Natural killer cell treated with Interleukin-12 subunit alpha and Interleukin-12 subunit beta and Interleukin-15 and Interleukin-18, amount 100 ng/mL, for 72 hours (primary cell): ENCODE results near the gene CD200R1. TPM values are rescaled to one million over a fixed set of nuclear protein-coding genes. Genes with fewer than 3 reads are reported as not detected.

Experiments used
- ATAC-seq, 2 donors: fragments of 150-1000 bp; cut with Tn5 transposase in 1 of 2; sonication (Bioruptor Pico), chemical (Tn5 transposase) in 1 of 2; 2 replicates each; pipeline ENCODE4 v1.10.0; 2021
- DNase-seq: peaks from one replicate; pipeline ENCODE4 v3.0.0; 2022; ENCODE audit warnings: low spot score
- H3K27ac Mint-ChIP-seq, 2 donors: 1 replicate in 1 of 2; 2 replicates in 1 of 2; pipeline ENCODE4 v1.8.0; 2022; ENCODE audit warnings: mixed read lengths in 2 of 2, mild to moderate bottlenecking in 1 of 2, moderate library complexity in 1 of 2
- H3K27me3 Mint-ChIP-seq, 2 donors: 1 replicate in 1 of 2; 2 replicates in 1 of 2; pipeline ENCODE4 v1.8.0; 2022; ENCODE audit warnings: mixed read lengths in 2 of 2
- H3K36me3 Mint-ChIP-seq: one replicate; pipeline ENCODE4 v1.8.0; 2022; ENCODE audit warnings: mixed read lengths
- H3K4me1 Mint-ChIP-seq, 2 donors: 1 replicate in 1 of 2; 2 replicates in 1 of 2; pipeline ENCODE4 v1.8.0; 2022; ENCODE audit warnings: low read depth in 2 of 2, mixed read lengths in 2 of 2, mild to moderate bottlenecking in 1 of 2
- H3K4me3 Mint-ChIP-seq: one replicate; pipeline ENCODE4 v1.8.0; 2022; ENCODE audit warnings: mixed read lengths
- H3K9me3 Mint-ChIP-seq: 2 replicates; pipeline ENCODE4 v1.8.0; 2022; ENCODE audit warnings: mixed read lengths
- total RNA-seq, 2 donors: library from RNA; stranded (reverse); gene quantifications; one replicate each; pipeline ENCODE4 v1.2.3, GENCODE V29; 2022

The CD200R1 gene, protein sequence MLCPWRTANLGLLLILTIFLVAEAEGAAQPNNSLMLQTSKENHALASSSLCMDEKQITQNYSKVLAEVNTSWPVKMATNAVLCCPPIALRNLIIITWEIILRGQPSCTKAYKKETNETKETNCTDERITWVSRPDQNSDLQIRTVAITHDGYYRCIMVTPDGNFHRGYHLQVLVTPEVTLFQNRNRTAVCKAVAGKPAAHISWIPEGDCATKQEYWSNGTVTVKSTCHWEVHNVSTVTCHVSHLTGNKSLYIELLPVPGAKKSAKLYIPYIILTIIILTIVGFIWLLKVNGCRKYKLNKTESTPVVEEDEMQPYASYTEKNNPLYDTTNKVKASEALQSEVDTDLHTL
- total RNA-seq, result 1 to 10 TPM; 3.7 to 8.3 TPM

DNA sequence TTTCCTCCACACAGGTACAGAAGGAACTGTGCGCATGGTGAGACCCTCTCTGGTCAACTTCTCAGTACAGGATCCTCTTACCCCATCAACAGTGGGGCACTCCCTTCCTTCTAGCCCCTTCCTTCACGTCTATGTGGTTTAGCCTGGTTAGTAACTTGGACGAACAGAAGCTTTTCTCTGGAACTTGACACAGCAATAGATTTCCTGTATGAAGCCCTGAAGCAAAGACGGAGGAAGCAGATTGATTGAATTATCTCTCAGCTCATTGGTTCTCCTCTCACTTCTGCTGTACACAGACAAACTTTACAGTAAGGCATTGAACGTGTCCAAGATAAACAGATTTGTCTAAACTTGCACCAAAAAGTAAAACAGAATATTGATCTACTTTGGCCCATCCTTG is at the start of gene CD200R1:
CD200R1 (minus strand) TSS at position 210 of the 400 bp plus-strand sequence. CDS start 246 bp downstream, outside the sequence.
- ATAC-seq (peak in 1 of 2 donors; percentile 34), DNase-seq (no peak)
- peak within 1 kb of the TSS; percentile 82 for H3K4me3 Mint-ChIP-seq
- peaks cover 3 to 7% of the 10 kb centered on the region in 2 donors for H3K27me3 Mint-ChIP-seq
- H3K9me3 Mint-ChIP-seq, result no peaks in the 10 kb centered on the region
- no peaks in the 10 kb centered on the region for H3K36me3 Mint-ChIP-seq
- H3K27ac Mint-ChIP-seq, result peak within 1 kb of the TSS; percentile 67 to 82
- peaks cover 19 to 48% of the 10 kb centered on the region in 2 donors for H3K4me1 Mint-ChIP-seq

- no peaks in the 10 kb centered on the region for H3K27me3 Mint-ChIP-seq
- H3K4me3 Mint-ChIP-seq, result peak overlapping the region; percentile 88
- peaks cover 11% of the 10 kb centered on the region for H3K36me3 Mint-ChIP-seq
- no peaks in the 10 kb centered on the region for H3K9me3 Mint-ChIP-seq
- peaks cover 29 to 37% of the 10 kb centered on the region in 2 donors for H3K4me1 Mint-ChIP-seq
- DNase-seq, result no peak
- peak overlapping the region; percentile 91 to 92 for H3K27ac Mint-ChIP-seq
- ATAC-seq, result no peak
Observed at GRCh38 chr3:113021471-113021870, 46.6 kb upstream of the CD200R1 start.

DNA sequence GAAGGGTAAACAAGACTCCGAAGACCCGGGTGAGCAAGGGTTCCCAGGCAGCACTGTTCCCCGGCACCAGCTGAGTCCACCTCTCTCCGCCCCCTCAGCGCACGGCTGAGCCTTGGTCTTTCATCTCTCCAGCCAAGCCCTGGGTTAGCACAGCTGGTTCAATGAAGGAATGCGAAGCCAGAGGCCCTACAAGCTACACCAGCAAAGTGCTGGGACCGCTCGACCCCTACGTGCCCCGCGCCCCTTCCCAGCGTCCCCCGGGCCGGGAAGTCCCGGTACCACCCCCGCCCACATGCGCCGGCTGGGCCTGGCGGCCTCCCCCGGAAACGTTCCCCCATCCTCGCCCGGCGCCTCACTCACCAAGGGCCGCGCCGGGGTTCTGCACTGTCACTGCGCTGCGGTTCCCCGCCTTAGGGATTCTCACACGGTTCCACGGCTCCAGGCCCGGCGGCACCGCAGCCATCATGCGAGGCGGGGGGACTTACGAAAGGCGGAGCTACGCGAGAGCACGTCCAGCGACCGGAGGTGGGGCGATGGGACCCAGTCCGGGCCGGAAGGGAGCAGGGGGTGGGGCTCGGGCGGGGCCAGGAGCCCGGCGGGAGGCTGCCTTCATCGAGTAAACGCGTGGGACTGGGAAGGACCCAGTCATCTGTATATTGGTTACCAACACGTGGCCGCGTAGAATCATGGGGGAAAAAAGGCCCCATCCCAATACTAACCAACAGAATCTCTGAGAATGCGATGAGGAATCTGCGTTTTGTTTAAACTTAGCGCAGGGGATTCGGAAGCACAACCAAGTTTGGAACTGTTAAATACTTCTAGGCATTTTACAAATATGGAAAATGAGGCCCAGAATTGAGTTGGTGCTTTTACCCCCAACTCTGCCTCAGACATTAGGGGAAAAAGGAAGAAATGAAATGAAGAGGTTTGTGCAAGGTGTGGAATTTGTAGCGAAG is 44.6 kb upstream of the CD200R1 start:
- Mint-ChIP-seq H3K4me3 (peak overlapping the region; percentile 88), H3K36me3 (peaks cover 28% of the 10 kb centered on the region), H3K27me3 (no peaks in the 10 kb centered on the region), H3K4me1 (peaks cover 43 to 45% of the 10 kb centered on the region in 2 donors), H3K27ac (peak overlapping the region; percentile 91 to 92), H3K9me3 (no peaks in the 10 kb centered on the region)
- ATAC-seq (peak; percentile 95 to 96), DNase-seq (peak; percentile 92)

DNA sequence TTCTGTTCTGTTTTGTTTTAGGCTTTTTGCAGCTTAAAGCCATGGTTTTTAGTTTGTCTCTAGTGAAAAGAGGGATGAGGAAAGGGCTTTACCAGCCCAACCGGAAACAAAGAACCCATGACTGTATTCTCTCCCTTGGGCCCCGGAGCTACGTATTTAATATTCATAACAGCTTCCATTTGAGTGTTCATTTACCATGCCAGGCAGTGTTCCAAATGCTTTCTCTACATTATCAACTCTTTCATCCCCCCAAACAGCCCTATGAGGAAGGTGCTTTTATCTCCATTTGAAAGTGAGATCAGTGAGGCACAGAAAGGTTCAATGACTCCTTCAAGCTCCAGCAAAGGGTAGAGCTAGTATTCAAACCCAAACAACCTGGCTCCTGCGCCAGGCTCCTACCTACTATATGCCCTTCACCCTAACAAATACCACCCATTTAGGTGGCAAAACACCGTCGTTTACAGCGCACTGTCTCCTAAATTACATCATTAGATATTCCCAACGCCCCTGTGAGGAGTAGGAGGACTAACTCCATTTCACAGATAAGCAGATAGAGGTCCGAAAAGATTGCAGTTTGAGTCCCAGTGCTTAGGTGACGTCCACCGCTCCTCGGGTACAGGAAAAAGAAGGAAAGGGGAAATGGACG is 43.8 kb upstream of the CD200R1 start:
- DNase-seq (no peak), ATAC-seq (no peak)
- Mint-ChIP-seq H3K27me3 (no peaks in the 10 kb centered on the region), H3K4me3 (peak overlapping the region; percentile 88), H3K27ac (peak overlapping the region; percentile 91 to 92), H3K9me3 (no peaks in the 10 kb centered on the region), H3K36me3 (peaks cover 31% of the 10 kb centered on the region), H3K4me1 (peaks cover 45% of the 10 kb centered on the region in 2 donors)

DNA sequence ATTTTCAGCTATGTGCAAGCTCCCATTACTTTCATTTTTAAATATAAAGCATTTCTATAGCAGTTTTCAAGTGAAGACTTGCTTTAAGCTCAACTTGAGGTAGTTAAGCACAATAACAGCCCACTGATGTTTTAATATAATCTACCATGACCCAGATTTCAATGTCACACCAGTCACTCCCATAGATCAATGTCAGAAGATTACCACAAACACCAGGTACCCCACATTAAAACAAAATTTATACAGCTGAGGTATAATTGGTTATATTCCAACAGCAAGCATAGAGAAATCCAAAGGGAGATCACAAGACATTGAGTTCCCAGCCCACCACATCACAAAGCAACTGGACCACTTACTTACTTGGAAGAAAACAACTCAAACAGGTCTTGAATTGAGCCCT is 38.7 kb upstream of the CD200R1 start:
- H3K4me1 Mint-ChIP-seq, result peaks cover 34 to 39% of the 10 kb centered on the region in 2 donors
- no peaks in the 10 kb centered on the region for H3K27me3 Mint-ChIP-seq
- ATAC-seq (no peak), DNase-seq (no peak)
- H3K27ac Mint-ChIP-seq, result peak overlapping the region in 1 of 2 donors; percentile 76
- no peaks in the 10 kb centered on the region for H3K9me3 Mint-ChIP-seq
- H3K4me3 Mint-ChIP-seq, result no peak overlapping the region
- peaks cover 58% of the 10 kb centered on the region for H3K36me3 Mint-ChIP-seq

DNA sequence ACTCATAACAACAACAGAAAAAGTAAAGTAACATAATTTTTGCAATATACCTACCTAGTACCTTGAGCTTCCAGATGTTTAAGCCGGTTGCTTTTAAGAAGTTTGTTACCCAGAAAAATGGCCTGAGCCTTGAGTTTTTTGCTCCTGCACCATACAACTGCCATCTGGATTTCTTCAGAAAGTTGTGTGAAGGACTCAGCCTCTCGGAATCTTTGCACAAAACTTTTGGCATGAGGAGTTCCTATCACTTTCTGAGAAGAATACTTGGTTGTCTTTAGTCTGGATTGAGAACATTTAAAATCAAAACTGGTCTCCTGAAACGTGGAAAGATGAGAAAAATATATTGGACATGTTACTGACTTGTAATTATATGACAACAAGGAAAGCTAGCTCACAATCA is 33.2 kb upstream of the CD200R1 start:
- ATAC-seq (no peak), DNase-seq (no peak)
- Mint-ChIP-seq H3K4me1 (peaks cover 34 to 35% of the 10 kb centered on the region in 2 donors), H3K9me3 (no peaks in the 10 kb centered on the region), H3K4me3 (no peak overlapping the region), H3K27ac (peak overlapping the region in 1 of 2 donors; percentile 48), H3K36me3 (peaks cover 51% of the 10 kb centered on the region), H3K27me3 (no peaks in the 10 kb centered on the region)

DNA sequence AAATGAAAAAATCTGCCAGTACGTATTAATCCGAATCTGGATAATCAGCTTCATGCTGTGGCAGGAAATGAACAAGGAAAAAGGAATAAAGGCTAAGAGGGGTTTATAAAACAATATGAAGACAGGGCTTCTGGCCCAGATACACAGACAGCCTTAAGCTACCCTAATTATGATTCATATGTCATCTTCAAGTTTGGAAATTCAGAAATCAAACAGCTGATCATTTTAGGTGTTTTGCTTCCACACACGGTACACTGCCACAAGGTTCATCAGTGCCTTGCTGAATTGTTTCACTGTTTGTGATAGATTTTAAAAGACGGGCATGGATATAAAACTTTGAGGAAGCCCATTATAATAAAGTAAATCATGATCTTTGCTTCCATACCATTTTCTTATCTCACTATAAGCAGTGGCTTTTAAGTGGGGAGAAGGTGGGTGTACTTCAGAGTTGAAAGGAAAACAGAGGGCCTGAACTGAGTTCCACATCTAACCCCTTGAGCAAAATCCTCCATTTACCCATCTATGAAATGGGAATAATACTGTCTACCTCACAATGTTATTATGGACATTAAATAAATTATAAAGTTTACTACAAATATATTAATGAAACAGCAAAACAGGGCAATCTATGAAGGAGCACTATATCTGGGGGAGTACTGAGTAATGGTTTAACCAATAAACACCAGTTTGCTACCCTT is 31.6 kb upstream of the CD200R1 start:
- H3K36me3 Mint-ChIP-seq, result peaks cover 45% of the 10 kb centered on the region
- H3K4me1 Mint-ChIP-seq, result peaks cover 35 to 37% of the 10 kb centered on the region in 2 donors
- no peaks in the 10 kb centered on the region for H3K9me3 Mint-ChIP-seq
- no peak for ATAC-seq
- H3K27me3 Mint-ChIP-seq, result no peaks in the 10 kb centered on the region
- peak overlapping the region; percentile 78 to 92 for H3K27ac Mint-ChIP-seq
- peak overlapping the region; percentile 71 for H3K4me3 Mint-ChIP-seq
- no peak for DNase-seq

DNA sequence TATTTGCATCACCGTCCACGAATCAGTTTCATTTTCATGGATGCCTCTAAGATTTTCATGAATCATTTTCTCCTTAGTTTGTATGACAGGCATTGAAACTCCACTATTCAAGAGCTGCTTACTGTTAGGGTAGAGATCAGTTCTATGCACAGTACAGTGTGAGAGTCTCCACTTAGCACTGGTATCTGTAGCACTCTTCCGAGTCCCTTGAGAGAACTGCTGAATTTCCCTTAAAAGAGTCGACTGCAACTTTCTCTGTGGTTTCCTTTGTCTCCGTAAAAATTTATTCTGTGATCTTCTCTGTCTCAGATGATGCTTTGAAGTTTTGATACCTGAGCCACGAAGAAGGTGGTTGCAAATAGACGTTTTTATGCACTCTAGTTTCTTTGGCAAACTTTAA is 30.7 kb upstream of the CD200R1 start:
- H3K4me3 Mint-ChIP-seq, result peak overlapping the region; percentile 71
- H3K27ac Mint-ChIP-seq, result peak overlapping the region; percentile 78 to 92
- no peaks in the 10 kb centered on the region for H3K9me3 Mint-ChIP-seq
- H3K36me3 Mint-ChIP-seq, result peaks cover 47% of the 10 kb centered on the region
- H3K27me3 Mint-ChIP-seq, result no peaks in the 10 kb centered on the region
- ATAC-seq (peak in 1 of 2 donors; percentile 79), DNase-seq (no peak)
- H3K4me1 Mint-ChIP-seq, result peaks cover 40 to 44% of the 10 kb centered on the region in 2 donors

- H3K27me3 Mint-ChIP-seq, result no peaks in the 10 kb centered on the region
- H3K4me3 Mint-ChIP-seq, result peak overlapping the region; percentile 17
Observed at GRCh38 chr3:113002679-113003078, 27.8 kb upstream of the CD200R1 start.

DNA sequence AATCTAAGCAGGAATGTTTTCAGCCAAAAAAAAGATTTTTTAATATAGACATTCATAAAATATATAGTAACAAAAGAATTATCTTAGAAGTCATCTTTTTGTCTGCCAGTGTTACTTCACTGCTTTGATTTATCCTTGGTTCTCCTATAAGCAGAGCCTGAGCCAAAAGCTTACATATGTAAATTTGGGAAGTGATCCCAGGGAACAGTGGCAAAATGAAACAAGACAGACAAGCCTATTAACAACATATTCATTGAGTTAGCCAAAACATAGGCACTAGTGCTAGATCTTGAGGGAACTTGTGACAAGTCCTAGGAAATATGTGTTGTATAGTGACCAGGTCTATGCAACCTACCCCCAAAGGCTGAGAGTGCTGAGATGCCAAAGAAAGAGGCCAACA is 27.1 kb upstream of the CD200R1 start:
- ATAC-seq, result no peak
- H3K4me3 Mint-ChIP-seq, result peak overlapping the region; percentile 17
- peaks cover 29% of the 10 kb centered on the region for H3K36me3 Mint-ChIP-seq
- no peak for DNase-seq
- peaks cover 30 to 42% of the 10 kb centered on the region in 2 donors for H3K4me1 Mint-ChIP-seq
- no peaks in the 10 kb centered on the region for H3K9me3 Mint-ChIP-seq
- no peaks in the 10 kb centered on the region for H3K27me3 Mint-ChIP-seq
- peak overlapping the region; percentile 84 to 86 for H3K27ac Mint-ChIP-seq

More at GRCh38 chr3:113002679-113003078, 27.8 kb upstream of the CD200R1 start:
- Mint-ChIP-seq H3K36me3 (peaks cover 32% of the 10 kb centered on the region), H3K27ac (peak overlapping the region; percentile 84 to 86), H3K4me1 (peaks cover 34 to 42% of the 10 kb centered on the region in 2 donors), H3K9me3 (no peaks in the 10 kb centered on the region)
- ATAC-seq (peak; percentile 84 to 93), DNase-seq (peak; percentile 72)

DNA sequence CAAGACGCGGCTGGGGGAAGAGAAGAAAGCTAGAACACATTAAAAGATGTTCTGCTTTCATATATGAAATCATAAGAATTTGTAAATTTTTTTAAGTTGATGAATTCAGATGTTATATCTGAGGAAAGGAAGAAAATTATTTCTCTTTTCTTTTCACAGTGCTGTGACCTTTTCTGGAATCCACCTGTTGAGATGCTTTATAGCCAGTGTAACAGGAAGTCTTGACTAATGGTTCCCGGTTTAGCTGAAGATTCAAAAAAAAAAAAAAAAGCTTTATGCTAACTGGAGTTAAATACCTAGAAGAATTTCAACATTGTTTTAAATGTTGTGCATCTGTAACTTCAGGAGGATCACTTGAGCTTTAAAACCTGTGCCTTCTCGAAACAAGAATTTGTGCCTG is 25.8 kb upstream of the CD200R1 start:
- H3K9me3 Mint-ChIP-seq, result no peaks in the 10 kb centered on the region
- ATAC-seq (no peak), DNase-seq (no peak)
- peaks cover 23% of the 10 kb centered on the region for H3K36me3 Mint-ChIP-seq
- H3K4me3 Mint-ChIP-seq, result peak overlapping the region; percentile 55
- H3K27me3 Mint-ChIP-seq, result no peaks in the 10 kb centered on the region
- peak overlapping the region; percentile 84 to 86 for H3K27ac Mint-ChIP-seq
- peaks cover 23 to 35% of the 10 kb centered on the region in 2 donors for H3K4me1 Mint-ChIP-seq

- Mint-ChIP-seq H3K4me1 (peaks cover 21 to 39% of the 10 kb centered on the region in 2 donors), H3K9me3 (no peaks in the 10 kb centered on the region), H3K36me3 (peaks cover 14% of the 10 kb centered on the region), H3K27ac (peak overlapping the region in 1 of 2 donors; percentile 18), H3K27me3 (no peaks in the 10 kb centered on the region), H3K4me3 (no peak overlapping the region)
- no peak for DNase-seq
- no peak for ATAC-seq
Observed at GRCh38 chr3:112995800-112996199, 20.9 kb upstream of the CD200R1 start.
